ENCODE measurements around the gene ZNF565.

DNA sequence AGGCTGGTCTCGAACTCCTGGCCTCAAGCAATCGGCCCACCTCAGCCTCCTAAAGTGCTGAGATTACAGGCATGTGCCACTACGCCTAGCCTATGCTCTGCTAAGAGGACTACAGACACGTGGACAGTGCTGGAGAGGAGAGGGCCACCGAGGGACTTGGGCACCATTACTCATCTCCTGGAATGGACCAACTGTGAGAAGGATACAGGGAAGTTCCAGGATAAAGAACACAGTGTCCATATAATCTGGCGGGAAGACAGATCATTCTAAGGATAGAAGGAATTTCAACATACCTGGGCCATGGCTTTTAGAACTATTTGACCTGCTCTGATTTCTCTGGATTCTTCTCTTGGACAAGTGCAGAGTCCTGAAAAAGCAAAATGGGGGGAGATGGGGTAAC is 12.8 kb downstream of the ZNF565 start:
- TF ChIP-seq TCF4 (CRISPR knock-in tag; IDR thresholded peaks at IDR 0.05; ENCODE audit: borderline replicate concordance): no peak
- TF ChIP-seq ZNF70 (CRISPR knock-in tag; IDR thresholded peaks at IDR 0.05): no peak
- no peak for TF ChIP-seq RARB (CRISPR knock-in tag; IDR thresholded peaks at IDR 0.05)
- TF ChIP-seq, protein P1, sequence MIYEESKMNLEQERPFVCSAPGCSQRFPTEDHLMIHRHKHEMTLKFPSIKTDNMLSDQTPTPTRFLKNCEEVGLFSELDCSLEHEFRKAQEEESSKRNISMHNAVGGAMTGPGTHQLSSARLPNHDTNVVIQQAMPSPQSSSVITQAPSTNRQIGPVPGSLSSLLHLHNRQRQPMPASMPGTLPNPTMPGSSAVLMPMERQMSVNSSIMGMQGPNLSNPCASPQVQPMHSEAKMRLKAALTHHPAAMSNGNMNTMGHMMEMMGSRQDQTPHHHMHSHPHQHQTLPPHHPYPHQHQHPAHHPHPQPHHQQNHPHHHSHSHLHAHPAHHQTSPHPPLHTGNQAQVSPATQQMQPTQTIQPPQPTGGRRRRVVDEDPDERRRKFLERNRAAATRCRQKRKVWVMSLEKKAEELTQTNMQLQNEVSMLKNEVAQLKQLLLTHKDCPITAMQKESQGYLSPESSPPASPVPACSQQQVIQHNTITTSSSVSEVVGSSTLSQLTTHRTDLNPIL (CRISPR knock-in tag; IDR thresholded peaks at IDR 0.05; ENCODE audit: low read depth): no peak
- no peak for TF ChIP-seq ZFP3 (CRISPR knock-in tag; IDR thresholded peaks at IDR 0.05)
- no peak for TF ChIP-seq ARNTL (CRISPR knock-in tag; IDR thresholded peaks at IDR 0.05; ENCODE audit: borderline replicate concordance, low read depth)
- TF ChIP-seq, protein P2, sequence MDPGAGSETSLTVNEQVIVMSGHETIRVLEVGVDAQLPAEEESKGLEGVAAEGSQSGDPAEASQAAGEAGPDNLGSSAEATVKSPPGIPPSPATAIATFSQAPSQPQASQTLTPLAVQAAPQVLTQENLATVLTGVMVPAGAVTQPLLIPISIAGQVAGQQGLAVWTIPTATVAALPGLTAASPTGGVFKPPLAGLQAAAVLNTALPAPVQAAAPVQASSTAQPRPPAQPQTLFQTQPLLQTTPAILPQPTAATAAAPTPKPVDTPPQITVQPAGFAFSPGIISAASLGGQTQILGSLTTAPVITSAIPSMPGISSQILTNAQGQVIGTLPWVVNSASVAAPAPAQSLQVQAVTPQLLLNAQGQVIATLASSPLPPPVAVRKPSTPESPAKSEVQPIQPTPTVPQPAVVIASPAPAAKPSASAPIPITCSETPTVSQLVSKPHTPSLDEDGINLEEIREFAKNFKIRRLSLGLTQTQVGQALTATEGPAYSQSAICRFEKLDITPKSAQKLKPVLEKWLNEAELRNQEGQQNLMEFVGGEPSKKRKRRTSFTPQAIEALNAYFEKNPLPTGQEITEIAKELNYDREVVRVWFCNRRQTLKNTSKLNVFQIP (CRISPR knock-in tag; IDR thresholded peaks at IDR 0.05; ENCODE audit: borderline replicate concordance, low read depth): no peak
- no peak for TF ChIP-seq ZC3H10 (CRISPR knock-in tag; IDR thresholded peaks at IDR 0.05)
- TF ChIP-seq, protein P3, sequence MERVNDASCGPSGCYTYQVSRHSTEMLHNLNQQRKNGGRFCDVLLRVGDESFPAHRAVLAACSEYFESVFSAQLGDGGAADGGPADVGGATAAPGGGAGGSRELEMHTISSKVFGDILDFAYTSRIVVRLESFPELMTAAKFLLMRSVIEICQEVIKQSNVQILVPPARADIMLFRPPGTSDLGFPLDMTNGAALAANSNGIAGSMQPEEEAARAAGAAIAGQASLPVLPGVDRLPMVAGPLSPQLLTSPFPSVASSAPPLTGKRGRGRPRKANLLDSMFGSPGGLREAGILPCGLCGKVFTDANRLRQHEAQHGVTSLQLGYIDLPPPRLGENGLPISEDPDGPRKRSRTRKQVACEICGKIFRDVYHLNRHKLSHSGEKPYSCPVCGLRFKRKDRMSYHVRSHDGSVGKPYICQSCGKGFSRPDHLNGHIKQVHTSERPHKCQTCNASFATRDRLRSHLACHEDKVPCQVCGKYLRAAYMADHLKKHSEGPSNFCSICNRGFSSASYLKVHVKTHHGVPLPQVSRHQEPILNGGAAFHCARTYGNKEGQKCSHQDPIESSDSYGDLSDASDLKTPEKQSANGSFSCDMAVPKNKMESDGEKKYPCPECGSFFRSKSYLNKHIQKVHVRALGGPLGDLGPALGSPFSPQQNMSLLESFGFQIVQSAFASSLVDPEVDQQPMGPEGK (CRISPR knock-in tag; IDR thresholded peaks at IDR 0.05; ENCODE audit: borderline replicate concordance): no peak
- TF ChIP-seq ZNF565 (CRISPR knock-in tag; conservative IDR thresholded peaks at IDR 0.05; ENCODE audit: low read depth): no peak
- TF ChIP-seq TOX (CRISPR knock-in tag; IDR thresholded peaks at IDR 0.05; ENCODE audit: borderline replicate concordance): no peak
- no peak for TF ChIP-seq GLIS3 (CRISPR knock-in tag; IDR thresholded peaks at IDR 0.05)
- TF ChIP-seq CSDC2 (CRISPR knock-in tag; IDR thresholded peaks at IDR 0.05): no peak
